ENCODE measurements around the gene RIMS1.

The RIMS1 gene

GRCh38 chr6:72421387-72421786 is 535.0 kb downstream of the RIMS1 start:
- DNase-seq, result no peak

GRCh38 chr6:72422171-72422570 is 535.8 kb downstream of the RIMS1 start:
- DNase-seq, result no peak

- no peak for DNase-seq
Observed at GRCh38 chr6:72424476-72424875, 538.1 kb downstream of the RIMS1 start.

GRCh38 chr6:72425003-72425681 is 538.8 kb downstream of the RIMS1 start:
- no peak for DNase-seq

GRCh38 chr6:72440611-72441010 is 554.3 kb downstream of the RIMS1 start:
- no peak for DNase-seq

- DNase-seq, result no peak
Observed at GRCh38 chr6:72446430-72446829, 560.1 kb downstream of the RIMS1 start.
